ENCODE results near the gene XIRP1. TPM values are rescaled to one million over a fixed set of nuclear protein-coding genes. Genes with fewer than 3 reads are reported as not detected.

The XIRP1 gene
- under 1 TPM in 1 of 5 experiments, not detected in 4; 0.07 TPM for total RNA-seq
- polyA plus RNA-seq, result not detected
- total RNA-seq, result not detected

DNA sequence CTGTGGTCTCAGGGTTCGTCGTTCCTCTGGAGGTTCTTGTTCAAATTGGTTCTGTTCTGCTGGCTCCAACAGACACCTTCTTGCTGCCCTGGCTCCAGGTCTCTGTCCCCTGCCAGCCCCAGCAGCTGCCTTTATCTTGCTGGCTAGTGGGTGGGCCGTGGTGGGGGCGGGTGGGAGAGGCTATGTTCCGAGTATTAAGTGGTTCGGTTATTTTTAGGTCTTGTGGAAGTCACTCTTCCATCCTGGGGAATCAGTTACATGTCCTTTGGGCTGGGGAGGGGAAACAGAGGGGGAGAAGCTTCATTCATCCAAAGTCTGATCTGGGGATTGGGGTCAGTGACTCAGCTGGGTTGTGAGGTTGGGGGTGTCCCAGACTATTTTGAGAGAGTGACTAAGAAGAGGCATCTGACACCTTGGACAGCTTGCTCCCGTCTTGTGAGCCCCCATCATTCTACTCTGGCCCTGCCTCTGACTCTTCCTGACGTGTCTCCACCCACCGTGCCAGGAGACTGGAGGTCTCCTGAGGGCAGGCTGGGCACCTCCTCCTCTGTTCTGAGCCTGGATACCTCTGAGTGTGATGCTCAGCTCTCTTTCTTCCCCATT lies at the start of gene XIRP1:
Gene XIRP1, minus strand, starts transcription at position 106 of the 603 bp plus-strand sequence. CDS start 3,150 bp downstream, outside the sequence.
- H3K9me3 Mint-ChIP-seq, result no peaks in the 10 kb centered on the region
- no peak within 1 kb of the TSS for H3K27ac ChIP-seq (ENCODE audit: low read depth, low read length)
- H3K4me1 Mint-ChIP-seq, result peaks cover 4 to 18% (median 7%) of the 10 kb centered on the region in 7 donors
- H3K9me3 ChIP-seq (ENCODE audit: control insufficient read depth in 2 of 3, low read length in 3 of 3), result no peaks in the 10 kb centered on the region
- intact Hi-C loops (cut with micrococcal nuclease), result no loop called here
- ChIA-PET CTCF (interaction anchor here (1.3 to 5.9 kb wide), 2 partner anchors 66 to 95 kb away, joined by 4 to 45 read pairs; no protein-coding TSS in a partner anchor), POLR2A (no interaction called here)
- no peak within 1 kb of the TSS for H3K4me3 Mint-ChIP-seq
- no peaks in the 10 kb centered on the region for H3K36me3 Mint-ChIP-seq
- DNase-seq, result no peak
- peaks cover 0 to 5% of the 10 kb centered on the region in 2 donors for H3K4me1 ChIP-seq (ENCODE audit: control insufficient read depth in 2 of 2, insufficient read depth in 2 of 2, low read length in 2 of 2)
- no peak within 1 kb of the TSS for H3K27ac Mint-ChIP-seq
- H3K4me3 ChIP-seq (ENCODE audit: low read length), result no peak within 1 kb of the TSS
- peaks cover 0 to 20% (median 0%) of the 10 kb centered on the region in 5 donors for H3K27me3 Mint-ChIP-seq
- no peaks in the 10 kb centered on the region for H3K27me3 ChIP-seq (ENCODE audit: control insufficient read depth in 2 of 2, insufficient read depth in 2 of 2, low read length in 2 of 2)
- no peak for ATAC-seq
- no peaks in the 10 kb centered on the region for H3K36me3 ChIP-seq (ENCODE audit: control insufficient read depth in 2 of 3, insufficient read depth in 3 of 3, low read length in 3 of 3)

GRCh38 chr3:39241561-39241960 lies 49.2 kb upstream of the XIRP1 start:
- Mint-ChIP-seq H3K9me3 (peaks cover 0 to 12% (median 0%) of the 10 kb centered on the region in 11 donors), H3K27me3 (peaks cover 0 to 82% (median 4%) of the 10 kb centered on the region in 5 donors), H3K4me3 (no peak overlapping the region), H3K36me3 (peaks cover 0 to 6% (median 0%) of the 10 kb centered on the region in 5 donors), H3K27ac (no peak overlapping the region), H3K4me1 (peaks cover 0 to 5% (median 0%) of the 10 kb centered on the region in 7 donors)
- POLR2A ChIA-PET, result no interaction called here
- H3K36me3 ChIP-seq (ENCODE audit: control insufficient read depth in 2 of 3, insufficient read depth in 3 of 3, low read length in 3 of 3), result no peaks in the 10 kb centered on the region
- peak; percentile 44 for ATAC-seq
- H3K4me3 ChIP-seq (ENCODE audit: low read length), result no peak overlapping the region
- intact Hi-C loops (cut with micrococcal nuclease), result no loop called here
- no peak for DNase-seq
- no peaks in the 10 kb centered on the region for H3K4me1 ChIP-seq (ENCODE audit: control insufficient read depth in 2 of 2, insufficient read depth in 2 of 2, low read length in 2 of 2)
- no peaks in the 10 kb centered on the region for H3K27me3 ChIP-seq (ENCODE audit: control insufficient read depth in 2 of 2, insufficient read depth in 2 of 2, low read length in 2 of 2)
- H3K27ac ChIP-seq (ENCODE audit: low read depth, low read length), result no peak overlapping the region
- no peaks in the 10 kb centered on the region for H3K9me3 ChIP-seq (ENCODE audit: control insufficient read depth in 2 of 3, low read length in 3 of 3)
- CTCF ChIA-PET, result no interaction called here

DNA sequence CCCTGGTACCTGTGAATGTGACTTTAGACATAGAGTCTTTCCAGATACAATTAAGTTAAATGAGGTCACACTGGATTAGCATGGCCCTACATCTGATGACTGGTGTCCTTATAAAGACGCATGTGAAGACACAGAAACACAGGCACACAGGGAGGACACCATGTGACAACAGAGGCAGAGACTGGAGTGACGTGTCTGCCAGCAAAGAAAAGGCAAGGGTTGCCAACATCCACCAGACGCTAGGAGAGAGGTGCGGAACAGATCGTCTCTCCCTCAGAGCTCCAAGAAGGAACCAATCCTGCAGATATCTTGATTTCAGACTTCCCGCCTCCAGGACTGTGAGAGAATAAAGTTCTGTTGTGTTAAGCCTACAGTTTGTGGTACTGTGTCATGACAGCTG lies 44.6 kb upstream of the XIRP1 start:
- Histone ChIP-seq H3K4me3 (ENCODE audit: low read length) (no peak overlapping the region), H3K36me3 (ENCODE audit: control insufficient read depth in 2 of 3, insufficient read depth in 3 of 3, low read length in 3 of 3) (no peaks in the 10 kb centered on the region), H3K27ac (ENCODE audit: low read depth, low read length) (no peak overlapping the region), H3K27me3 (ENCODE audit: control insufficient read depth in 2 of 2, insufficient read depth in 2 of 2, low read length in 2 of 2) (no peaks in the 10 kb centered on the region), H3K9me3 (ENCODE audit: control insufficient read depth in 2 of 3, low read length in 3 of 3) (no peaks in the 10 kb centered on the region), H3K4me1 (ENCODE audit: control insufficient read depth in 2 of 2, insufficient read depth in 2 of 2, low read length in 2 of 2) (peaks cover 11 to 38% of the 10 kb centered on the region in 2 donors)
- Mint-ChIP-seq H3K27me3 (peaks cover 6 to 72% (median 11%) of the 10 kb centered on the region in 5 donors), H3K4me3 (no peak overlapping the region), H3K9me3 (no peaks in the 10 kb centered on the region), H3K27ac (no peak overlapping the region), H3K4me1 (peaks cover 11 to 32% (median 15%) of the 10 kb centered on the region in 7 donors), H3K36me3 (peaks cover 0 to 10% (median 0%) of the 10 kb centered on the region in 5 donors)
- POLR2A ChIA-PET, result interaction anchor here (0.7 kb wide), 1 partner anchor 14 kb away, joined by 4 read pairs; no protein-coding TSS in a partner anchor
- CTCF ChIA-PET, result no interaction called here
- ATAC-seq (no peak), DNase-seq (no peak)
- intact Hi-C loops (cut with micrococcal nuclease), result no loop called here

DNA sequence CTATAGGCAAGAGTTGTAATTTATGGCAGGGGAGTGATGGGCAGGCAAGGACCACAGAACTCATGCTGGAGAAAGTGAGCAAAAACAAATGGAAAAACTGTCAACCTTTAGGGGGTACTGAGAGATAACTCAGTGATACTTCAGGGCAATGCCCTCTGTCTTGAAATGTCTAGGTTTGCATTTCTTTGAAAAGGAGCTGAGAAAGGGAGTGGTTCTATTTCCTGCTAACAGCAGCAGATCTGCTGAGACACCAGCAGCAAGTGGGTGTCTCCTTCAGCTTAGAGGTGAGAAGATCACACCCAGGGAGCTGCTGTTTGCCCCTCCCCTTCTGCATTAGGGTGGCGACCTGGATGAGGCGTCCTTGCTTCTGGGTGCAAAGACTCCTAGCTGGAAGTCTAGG lies 42.3 kb upstream of the XIRP1 start:
- peaks cover 2 to 74% (median 18%) of the 10 kb centered on the region in 5 donors for H3K27me3 Mint-ChIP-seq
- intact Hi-C loops (cut with micrococcal nuclease), result loop anchor here in 1 of 2 donors (2.0 kb wide), 1 partner anchor 26 kb away; no protein-coding TSS in a partner anchor
- ATAC-seq, result peak; percentile 92
- Histone ChIP-seq H3K4me1 (ENCODE audit: control insufficient read depth in 2 of 2, insufficient read depth in 2 of 2, low read length in 2 of 2) (peaks cover 11 to 38% of the 10 kb centered on the region in 2 donors), H3K27ac (ENCODE audit: low read depth, low read length) (no peak overlapping the region), H3K36me3 (ENCODE audit: control insufficient read depth in 2 of 3, insufficient read depth in 3 of 3, low read length in 3 of 3) (no peaks in the 10 kb centered on the region), H3K9me3 (ENCODE audit: control insufficient read depth in 2 of 3, low read length in 3 of 3) (no peaks in the 10 kb centered on the region), H3K27me3 (ENCODE audit: control insufficient read depth in 2 of 2, insufficient read depth in 2 of 2, low read length in 2 of 2) (no peaks in the 10 kb centered on the region), H3K4me3 (ENCODE audit: low read length) (no peak overlapping the region)
- no peaks in the 10 kb centered on the region for H3K9me3 Mint-ChIP-seq
- peak overlapping the region in 3 of 10 donors; percentile 51 to 85 (median 69) for H3K4me3 Mint-ChIP-seq
- peaks cover 11 to 33% (median 15%) of the 10 kb centered on the region in 7 donors for H3K4me1 Mint-ChIP-seq
- peak in 4 of 9 donors; percentile 1 to 21 (median 7) for DNase-seq
- CTCF ChIA-PET, result interaction anchor here (1.4 kb wide), 1 partner anchor 57 kb away, joined by 4 read pairs; no protein-coding TSS in a partner anchor
- POLR2A ChIA-PET, result no interaction called here
- H3K27ac Mint-ChIP-seq, result peak overlapping the region in 4 of 9 donors; percentile 13 to 89 (median 22)
- H3K36me3 Mint-ChIP-seq, result peaks cover 0 to 10% (median 0%) of the 10 kb centered on the region in 5 donors

- Mint-ChIP-seq H3K27ac (no peak overlapping the region), H3K9me3 (no peaks in the 10 kb centered on the region), H3K27me3 (peaks cover 0 to 70% (median 15%) of the 10 kb centered on the region in 5 donors), H3K4me3 (peak overlapping the region in 1 of 10 donors; percentile 83), H3K36me3 (peaks cover 0 to 10% (median 0%) of the 10 kb centered on the region in 5 donors), H3K4me1 (peaks cover 11 to 31% (median 15%) of the 10 kb centered on the region in 7 donors)
- ChIA-PET POLR2A (no interaction called here), CTCF (no interaction called here)
- Histone ChIP-seq H3K27ac (ENCODE audit: low read depth, low read length) (no peak overlapping the region), H3K4me3 (ENCODE audit: low read length) (no peak overlapping the region), H3K9me3 (ENCODE audit: control insufficient read depth in 2 of 3, low read length in 3 of 3) (no peaks in the 10 kb centered on the region), H3K27me3 (ENCODE audit: control insufficient read depth in 2 of 2, insufficient read depth in 2 of 2, low read length in 2 of 2) (no peaks in the 10 kb centered on the region), H3K36me3 (ENCODE audit: control insufficient read depth in 2 of 3, insufficient read depth in 3 of 3, low read length in 3 of 3) (no peaks in the 10 kb centered on the region), H3K4me1 (ENCODE audit: control insufficient read depth in 2 of 2, insufficient read depth in 2 of 2, low read length in 2 of 2) (peaks cover 11 to 38% of the 10 kb centered on the region in 2 donors)
- no peak for ATAC-seq
- no peak for DNase-seq
- intact Hi-C loops (cut with micrococcal nuclease), result no loop called here
Measured at GRCh38 chr3:39232859-39233258, 40.5 kb upstream of the XIRP1 start.

DNA sequence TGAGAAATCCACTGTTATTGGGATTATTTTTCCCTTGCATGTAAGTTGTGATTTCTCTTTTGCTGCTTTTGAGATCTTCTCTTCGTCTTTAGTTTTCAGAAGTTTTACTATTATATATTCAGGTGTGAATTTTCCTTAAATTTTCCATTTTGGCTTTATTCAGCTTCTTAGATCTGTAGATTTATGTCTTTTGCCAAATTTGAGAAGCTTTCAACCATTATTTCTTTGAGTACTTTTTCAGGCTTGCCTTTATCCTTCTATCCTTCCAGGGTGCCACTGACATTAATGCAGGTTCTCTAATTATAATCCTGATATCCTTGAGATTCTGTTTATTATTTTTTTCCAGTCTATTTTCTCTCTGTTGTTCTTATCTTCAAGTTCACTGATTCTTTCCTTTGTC lies 38.1 kb upstream of the XIRP1 start:
- Histone ChIP-seq H3K4me1 (ENCODE audit: control insufficient read depth in 2 of 2, insufficient read depth in 2 of 2, low read length in 2 of 2) (peaks cover 11 to 37% of the 10 kb centered on the region in 2 donors), H3K36me3 (ENCODE audit: control insufficient read depth in 2 of 3, insufficient read depth in 3 of 3, low read length in 3 of 3) (no peaks in the 10 kb centered on the region), H3K27me3 (ENCODE audit: control insufficient read depth in 2 of 2, insufficient read depth in 2 of 2, low read length in 2 of 2) (no peaks in the 10 kb centered on the region), H3K4me3 (ENCODE audit: low read length) (no peak overlapping the region), H3K9me3 (ENCODE audit: control insufficient read depth in 2 of 3, low read length in 3 of 3) (no peaks in the 10 kb centered on the region), H3K27ac (ENCODE audit: low read depth, low read length) (no peak overlapping the region)
- H3K27me3 Mint-ChIP-seq, result peaks cover 0 to 62% (median 15%) of the 10 kb centered on the region in 5 donors
- ChIA-PET POLR2A (no interaction called here), CTCF (no interaction called here)
- H3K4me3 Mint-ChIP-seq, result no peak overlapping the region
- H3K36me3 Mint-ChIP-seq, result peaks cover 0 to 10% (median 0%) of the 10 kb centered on the region in 5 donors
- intact Hi-C loops (cut with micrococcal nuclease), result no loop called here
- H3K4me1 Mint-ChIP-seq, result peaks cover 11 to 34% (median 15%) of the 10 kb centered on the region in 7 donors
- DNase-seq (no peak), ATAC-seq (no peak)
- H3K9me3 Mint-ChIP-seq, result no peaks in the 10 kb centered on the region
- no peak overlapping the region for H3K27ac Mint-ChIP-seq

Measured in naive thymus-derived CD4-positive, alpha-beta T cell (primary cell).